NCI-H2196 (cell line): ENCODE measurements around the gene EGFR.

Experiments used
- DNase-seq: peaks from one replicate; lab custom pipeline; 2025; ENCODE audit not compliant: unreplicated experiment; lab: John Stamatoyannopoulos, UW

EGFR gene

GRCh38 chr7:55206235-55207029, 187.6 kb downstream of the EGFR start:
- DNase-seq: no peak

DNA sequence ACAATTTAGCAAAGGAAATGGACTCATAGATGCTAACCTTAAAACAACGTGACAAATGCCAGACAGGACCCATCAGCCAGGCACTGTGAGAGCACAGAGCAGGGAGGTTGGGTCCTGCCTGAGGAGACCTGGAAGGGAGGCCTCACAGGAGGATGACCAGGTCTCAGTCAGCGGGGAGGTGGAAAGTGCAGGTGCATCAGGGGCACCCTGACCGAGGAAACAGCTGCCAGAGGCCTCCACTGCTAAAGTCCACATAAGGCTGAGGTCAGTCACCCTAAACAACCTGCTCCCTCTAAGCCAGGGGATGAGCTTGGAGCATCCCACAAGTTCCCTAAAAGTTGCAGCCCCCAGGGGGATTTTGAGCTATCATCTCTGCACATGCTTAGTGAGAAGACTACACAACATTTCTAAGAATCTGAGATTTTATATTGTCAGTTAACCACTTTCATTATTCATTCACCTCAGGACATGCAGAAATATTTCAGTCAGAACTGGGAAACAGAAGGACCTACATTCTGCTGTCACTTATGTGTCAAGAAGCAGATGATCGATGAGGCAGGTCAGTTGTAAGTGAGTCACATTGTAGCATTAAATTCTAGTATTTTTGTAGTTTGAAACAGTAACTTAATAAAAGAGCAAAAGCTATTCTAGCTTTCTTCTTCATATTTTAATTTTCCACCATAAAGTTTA, 188.8 kb downstream of the EGFR start:
- no peak for DNase-seq

- DNase-seq: no peak
These were observed 190.5 kb downstream of the EGFR start for GRCh38 chr7:55209366-55209765.

- no peak for DNase-seq
These were observed 191.4 kb downstream of the EGFR start for GRCh38 chr7:55210176-55210575.

DNA sequence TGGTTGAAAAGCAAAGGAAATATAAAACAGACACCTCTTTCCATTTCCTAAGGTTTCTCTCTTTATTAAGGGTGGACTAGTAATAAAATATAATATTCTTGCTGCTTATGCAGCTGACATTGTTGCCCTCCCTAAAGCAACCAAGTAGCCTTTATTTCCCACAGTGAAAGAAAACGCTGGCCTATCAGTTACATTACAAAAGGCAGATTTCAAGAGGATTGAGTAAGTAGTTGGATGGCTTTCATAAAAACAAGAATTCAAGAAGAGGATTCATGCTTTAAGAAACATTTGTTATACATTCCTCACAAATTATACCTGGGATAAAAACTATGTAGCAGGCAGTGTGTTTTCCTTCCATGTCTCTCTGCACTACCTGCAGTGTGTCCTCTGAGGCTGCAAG, 191.9 kb downstream of the EGFR start:
- no peak for DNase-seq

DNA sequence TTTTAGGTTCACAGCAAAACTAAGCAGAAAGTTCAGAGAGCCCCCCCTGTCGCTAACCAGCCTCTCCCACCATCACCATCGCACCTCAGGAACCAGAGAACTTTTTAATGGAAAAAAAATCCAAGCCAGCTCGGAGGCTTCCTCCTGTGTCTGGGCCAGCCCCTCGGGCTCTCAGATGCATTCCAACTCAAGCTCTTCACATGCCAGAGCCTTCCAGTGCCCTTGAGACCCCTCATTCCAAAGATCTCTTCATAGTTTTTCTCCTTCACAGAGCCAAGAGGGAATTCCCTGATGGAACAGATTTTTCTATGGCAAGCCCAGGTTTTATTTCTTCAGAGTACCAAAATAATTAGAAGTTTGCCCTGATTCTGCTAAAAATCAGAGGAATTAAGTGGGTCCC, 192.9 kb downstream of the EGFR start:
- no peak for DNase-seq

GRCh38 chr7:55212176-55212575, 193.4 kb downstream of the EGFR start:
- no peak for DNase-seq

GRCh38 chr7:55212838-55213237, 194.0 kb downstream of the EGFR start:
- DNase-seq: no peak

DNA sequence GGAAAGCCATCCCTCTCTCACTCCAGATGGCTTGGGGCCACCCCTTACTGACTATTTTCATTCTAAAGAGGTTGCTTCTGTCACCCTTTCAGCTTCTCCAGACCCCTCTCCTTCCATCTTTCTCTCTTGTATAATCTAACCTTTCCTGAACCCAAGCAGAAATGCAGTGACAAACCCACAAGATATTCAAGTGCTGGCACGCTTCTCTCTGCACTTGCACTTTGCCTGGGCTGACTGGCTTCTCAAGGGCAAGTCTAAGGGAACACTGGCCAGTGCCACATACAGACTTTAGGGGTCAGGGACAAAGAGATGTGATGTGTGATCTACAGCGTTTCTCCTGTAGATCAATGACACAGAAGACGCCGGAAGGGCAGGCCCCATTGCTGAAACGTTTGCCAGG, 195.9 kb downstream of the EGFR start:
- no peak for DNase-seq

DNA sequence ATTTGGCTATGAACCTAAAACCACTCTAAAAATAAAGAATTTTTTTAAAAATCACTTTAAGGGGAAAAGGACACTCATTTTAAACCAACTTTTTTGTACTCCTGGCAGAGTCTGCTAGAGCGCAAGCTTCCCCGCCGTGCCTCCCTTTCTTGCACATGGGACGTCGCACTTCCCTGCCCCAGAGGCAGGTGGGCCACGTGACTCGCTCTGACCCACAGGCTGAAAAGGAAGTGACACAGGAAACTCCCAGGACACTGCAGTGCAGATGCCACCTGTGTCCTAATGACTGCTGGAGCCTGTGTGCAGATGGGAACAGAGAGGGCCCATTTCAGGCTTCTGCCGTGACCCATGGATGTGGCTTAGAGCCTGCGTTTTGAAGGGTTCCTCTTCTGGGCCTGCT, 204.2 kb downstream of the EGFR start:
- DNase-seq: no peak

GRCh38 chr7:55224111-55224510, 205.3 kb downstream of the EGFR start:
- no peak for DNase-seq

- DNase-seq: no peak
These were observed 206.0 kb downstream of the EGFR start for GRCh38 chr7:55224810-55225209.

GRCh38 chr7:55230014-55230413, 211.2 kb downstream of the EGFR start:
- DNase-seq: no peak

GRCh38 chr7:55231736-55232280, 213.0 kb downstream of the EGFR start:
- DNase-seq: no peak

GRCh38 chr7:55233001-55233400, 214.2 kb downstream of the EGFR start:
- DNase-seq: no peak

GRCh38 chr7:55234408-55234807, 215.6 kb downstream of the EGFR start:
- no peak for DNase-seq

DNA sequence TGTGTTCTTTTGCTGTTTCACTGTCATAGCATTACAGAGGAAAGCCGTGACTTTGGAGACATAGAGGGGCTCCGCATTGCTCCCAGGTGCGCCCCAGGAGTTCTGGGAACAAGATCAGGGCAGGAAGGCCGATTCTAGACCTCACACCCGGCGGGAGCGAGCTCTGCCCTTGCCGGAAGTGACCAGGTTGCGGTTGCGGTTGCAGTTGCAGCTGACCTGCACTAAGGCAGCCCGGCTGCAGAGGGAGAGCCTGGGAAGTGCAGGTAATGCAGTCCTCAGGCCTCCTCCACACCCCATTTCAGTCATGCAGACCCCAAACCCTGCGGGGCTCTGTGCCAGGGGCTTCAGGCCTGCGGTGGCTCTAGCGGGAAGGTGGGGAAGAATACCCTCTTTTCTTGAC, 216.3 kb downstream of the EGFR start:
- no peak for DNase-seq

GRCh38 chr7:55235801-55236200, 217.0 kb downstream of the EGFR start:
- no peak for DNase-seq

DNA sequence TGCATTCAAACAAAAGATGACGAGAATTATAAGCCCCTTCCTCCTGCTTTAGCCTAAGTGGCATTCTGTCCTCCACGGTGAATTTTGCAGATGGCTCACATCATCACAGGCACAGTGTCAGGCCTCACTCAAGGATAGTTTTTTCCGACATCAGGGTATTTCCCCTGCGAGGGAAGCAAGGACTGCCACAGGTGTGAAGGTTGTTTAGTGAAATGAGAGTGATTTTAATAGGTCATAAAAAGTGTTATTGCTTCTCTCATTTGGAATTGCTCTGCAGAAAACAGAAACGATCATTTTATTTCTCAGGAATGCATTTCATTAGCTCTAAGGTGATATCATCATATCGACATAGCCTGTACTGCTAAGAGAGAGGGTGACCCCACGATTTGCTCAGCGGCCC, 217.7 kb downstream of the EGFR start:
- DNase-seq: no peak

DNA sequence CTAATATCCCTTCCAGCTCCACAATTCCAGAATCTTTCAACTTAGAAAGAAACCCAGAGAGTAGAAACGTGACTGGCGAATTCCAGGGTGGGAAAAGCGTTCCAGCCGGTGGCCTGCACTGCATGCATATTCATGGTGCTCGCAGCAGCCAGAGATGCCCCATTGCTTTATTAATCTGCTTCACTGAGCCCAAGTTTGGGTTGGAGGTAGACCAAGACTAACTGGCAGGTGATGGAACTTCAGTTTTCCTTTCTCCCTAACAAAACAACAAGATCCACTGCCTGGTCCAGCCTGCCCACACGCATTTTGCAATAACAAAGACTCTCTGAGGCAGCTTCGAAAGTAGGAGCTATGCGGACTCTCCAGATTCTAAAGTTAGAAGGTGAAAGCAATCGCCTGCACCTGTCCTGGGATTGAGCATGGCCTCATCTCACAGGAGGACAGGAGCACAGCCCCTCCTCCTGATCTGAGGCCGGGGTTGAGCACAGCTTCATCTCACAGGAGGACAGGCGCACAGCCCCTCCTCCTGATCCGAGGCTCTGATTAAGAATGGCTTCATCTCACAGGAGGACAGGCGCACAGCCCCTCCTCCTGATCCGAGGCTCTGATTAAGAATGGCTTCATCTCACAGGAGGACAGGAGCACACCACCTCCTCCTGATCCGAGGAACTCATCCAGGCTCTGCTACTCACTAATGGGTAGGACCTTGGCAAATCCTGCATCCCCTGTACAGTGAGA, 218.5 kb downstream of the EGFR start:
- no peak for DNase-seq

- DNase-seq: no peak
These were observed 220.6 kb downstream of the EGFR start for GRCh38 chr7:55239406-55239805.
